Peyer's patch (tissue), 4 donors: ENCODE results near the gene DCP1A.

Experiments
- CTCF ChIP-seq, 6 experiments: fragments of 450-650 bp in 4 of 6; fragments of 200-600 bp in 2 of 6; sonication (generic) in 1 of 6; IDR thresholded peaks; one replicate each; pipeline ENCODE4 v1.5.1; 2017 to 2019; ENCODE audit warnings: antibody characterized with exemption in 6 of 6, mild to moderate bottlenecking in 3 of 6, moderate library complexity in 1 of 6
- POLR2A ChIP-seq, 2 donors: fragments of 450-650 bp; IDR thresholded peaks; one replicate each; pipeline ENCODE4 v1.5.1; 2017; ENCODE audit warnings: antibody characterized with exemption in 2 of 2, mild to moderate bottlenecking in 2 of 2, moderate library complexity in 2 of 2

- no peak for TF ChIP-seq CTCF (IDR thresholded peaks at IDR 0.05)
- TF ChIP-seq POLR2A (IDR thresholded peaks at IDR 0.05): no peak
These were observed 7.7 kb upstream of the DCP1A start for GRCh38 chr3:53354945-53355498.
